T47D (cell line): ENCODE data around the gene NCAPD2.

Source experiments
- DNase-seq, 2 experiments: peaks; one replicate each; pipeline versions ENCODE4 v3.0.0 to v3.0.0-alpha.2; 2011 to 2012; ENCODE audit warnings: low read depth in 1 of 2, low spot score in 1 of 2
- JUND ChIP-seq: IDR thresholded peaks from 2 replicates; pipeline ENCODE4 v1.6.1; 2012; ENCODE audit warnings: low read depth
- in situ Hi-C: cut with HindIII; loops from 2 replicates; pipeline ENCODE4 v1.10.0; 2016; ENCODE audit warnings: low sequenced_read_pairs, low pct_unique_long_range_greater_than_20kb

Gene NCAPD2

DNA sequence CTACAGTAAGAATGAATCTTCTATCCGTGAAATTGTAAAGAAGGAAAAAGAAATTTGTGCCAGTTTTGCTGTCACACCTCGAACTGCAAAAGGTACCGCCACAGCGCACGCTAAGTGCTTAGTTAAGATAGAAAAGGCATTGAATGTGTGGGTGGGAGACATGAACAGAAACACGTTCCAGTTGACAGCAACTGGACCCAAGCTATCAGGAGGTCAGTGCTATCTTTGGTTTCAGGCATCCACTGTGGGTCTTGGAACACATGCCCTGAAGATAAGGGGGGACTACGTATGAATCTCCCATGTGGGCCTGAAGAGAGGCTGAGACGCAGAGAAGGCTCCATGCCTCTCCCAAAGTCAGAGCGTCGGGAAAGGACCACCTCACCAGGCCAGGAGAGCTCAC, 52.1 kb downstream of the NCAPD2 start:
- no peak for TF ChIP-seq JUND
- in situ Hi-C loops = no loop called here
- DNase-seq = no peak

DNA sequence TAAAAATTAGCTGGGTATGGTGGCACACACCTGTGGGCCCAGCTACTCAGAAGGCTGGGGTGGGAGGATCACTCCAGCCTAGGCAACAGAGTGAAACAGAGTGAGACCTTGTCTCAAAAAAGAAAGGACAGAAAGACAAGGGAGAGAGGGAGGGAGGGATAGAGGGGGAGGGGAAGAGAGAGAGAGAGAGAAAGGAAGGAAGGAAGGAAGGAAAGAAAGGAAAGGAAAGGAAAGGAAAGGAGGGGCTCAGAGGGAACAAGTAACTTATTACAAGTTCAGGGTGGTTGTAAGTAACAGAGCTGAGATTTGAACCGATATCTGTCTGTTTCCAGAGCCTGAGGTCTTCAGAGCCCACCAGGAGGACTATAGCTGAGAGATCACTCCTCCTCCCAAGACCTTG, 53.7 kb downstream of the NCAPD2 start:
- in situ Hi-C loops = no loop called here
- no peak for TF ChIP-seq JUND
- DNase-seq = no peak

DNA sequence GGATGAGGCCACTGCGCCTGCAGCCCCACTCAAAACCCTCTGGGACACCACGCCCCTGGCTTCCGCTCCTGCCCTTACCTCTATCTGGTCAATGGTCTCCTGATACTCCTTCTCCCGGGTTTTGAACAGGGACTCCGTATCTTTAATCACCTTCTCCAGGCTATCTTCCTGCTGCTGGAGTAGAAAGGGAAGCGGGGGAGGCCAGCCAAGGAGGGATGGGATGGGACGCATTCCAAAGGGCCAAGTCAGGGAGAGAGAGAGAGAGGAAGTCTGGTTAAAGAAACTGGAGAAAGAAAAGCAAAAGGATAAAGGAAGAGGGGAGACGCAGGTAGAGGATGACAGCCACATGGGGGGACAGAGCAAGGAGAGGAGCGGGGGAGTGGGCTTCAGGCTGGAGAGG, 54.1 kb downstream of the NCAPD2 start:
- in situ Hi-C loops = no loop called here
- DNase-seq = no peak
- TF ChIP-seq JUND = no peak

DNA sequence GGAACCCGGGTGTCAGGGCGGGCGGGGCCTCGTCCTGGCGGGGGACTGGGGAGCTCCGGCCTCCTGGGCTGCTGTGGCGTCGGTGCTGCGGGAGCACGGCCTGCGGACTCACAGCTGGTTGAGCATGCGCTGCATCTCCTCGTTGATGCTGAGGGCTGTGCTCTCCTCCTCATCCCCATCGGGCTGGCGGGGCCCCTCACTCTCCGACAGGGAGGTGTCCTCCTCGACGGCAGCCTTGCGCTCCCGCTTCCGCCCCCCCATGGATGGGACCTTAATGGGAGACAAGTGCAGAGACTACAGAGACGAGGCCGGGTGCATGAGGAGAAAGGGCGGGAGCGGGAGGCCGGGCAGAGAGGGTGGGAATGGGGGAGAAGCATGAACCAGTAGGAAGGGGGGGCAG, 54.7 kb downstream of the NCAPD2 start:
- TF ChIP-seq JUND = no peak
- no peak for DNase-seq
- in situ Hi-C loops = no loop called here

DNA sequence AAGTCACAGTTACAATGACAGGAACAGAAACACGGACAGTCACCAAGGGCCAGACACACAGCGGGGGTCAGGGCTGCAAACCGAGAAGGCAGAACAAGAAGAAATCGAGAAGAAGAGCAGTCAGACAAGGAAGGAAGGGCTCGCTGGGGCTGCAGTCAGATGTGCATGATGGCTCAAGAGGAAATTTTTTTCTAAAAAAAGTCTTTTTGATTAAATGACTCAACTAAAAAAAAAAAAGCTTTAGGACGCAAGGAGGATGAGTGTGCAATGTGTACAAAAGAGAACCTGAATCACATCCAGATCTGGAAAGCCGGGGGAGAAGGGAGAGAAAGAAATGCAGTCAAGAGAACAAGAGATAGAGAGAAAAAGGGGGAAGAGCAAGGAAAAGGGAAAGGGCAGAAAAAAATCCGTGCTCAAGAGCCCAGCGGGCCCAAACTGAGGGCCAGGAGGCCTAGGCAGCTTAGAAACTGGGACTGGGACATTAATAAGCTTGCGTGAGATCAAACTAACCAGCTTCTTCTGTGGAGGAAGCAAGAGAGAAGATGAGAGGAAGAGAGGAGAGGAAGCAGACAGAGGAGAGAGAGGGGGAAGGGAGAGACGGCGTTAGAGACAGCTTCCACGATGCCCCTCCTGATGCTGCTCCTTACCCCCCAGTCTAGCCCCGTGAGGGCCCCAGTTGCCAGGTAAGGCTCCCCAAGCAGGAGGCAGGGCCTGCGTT, 55.2 kb downstream of the NCAPD2 start:
- TF ChIP-seq JUND = no peak
- no peak for DNase-seq
- in situ Hi-C loops = no loop called here

DNA sequence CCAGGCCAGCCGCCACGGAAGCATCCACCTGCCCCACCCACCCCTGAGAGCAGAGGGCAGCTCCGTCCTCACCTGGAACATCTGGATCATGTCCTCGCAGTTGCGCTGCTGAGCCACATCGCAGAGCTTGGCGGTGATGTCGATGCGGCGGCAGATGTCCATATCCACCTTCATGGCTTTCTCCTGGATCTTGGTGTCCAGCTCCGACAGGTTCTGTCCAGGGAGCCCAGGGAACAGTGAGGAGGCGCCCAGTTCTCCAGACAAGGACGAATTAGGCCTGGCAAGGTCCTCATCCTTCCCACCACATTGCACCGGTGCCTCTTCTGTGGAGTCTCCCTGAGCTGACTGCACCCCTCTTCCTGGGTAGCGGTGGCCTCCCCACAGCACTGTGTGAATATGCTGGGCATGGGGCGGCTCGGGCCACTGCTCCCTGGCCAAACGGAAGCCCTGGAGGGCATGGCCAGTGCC, 55.8 kb downstream of the NCAPD2 start:
- DNase-seq = no peak
- in situ Hi-C loops = no loop called here
- no peak for TF ChIP-seq JUND

DNA sequence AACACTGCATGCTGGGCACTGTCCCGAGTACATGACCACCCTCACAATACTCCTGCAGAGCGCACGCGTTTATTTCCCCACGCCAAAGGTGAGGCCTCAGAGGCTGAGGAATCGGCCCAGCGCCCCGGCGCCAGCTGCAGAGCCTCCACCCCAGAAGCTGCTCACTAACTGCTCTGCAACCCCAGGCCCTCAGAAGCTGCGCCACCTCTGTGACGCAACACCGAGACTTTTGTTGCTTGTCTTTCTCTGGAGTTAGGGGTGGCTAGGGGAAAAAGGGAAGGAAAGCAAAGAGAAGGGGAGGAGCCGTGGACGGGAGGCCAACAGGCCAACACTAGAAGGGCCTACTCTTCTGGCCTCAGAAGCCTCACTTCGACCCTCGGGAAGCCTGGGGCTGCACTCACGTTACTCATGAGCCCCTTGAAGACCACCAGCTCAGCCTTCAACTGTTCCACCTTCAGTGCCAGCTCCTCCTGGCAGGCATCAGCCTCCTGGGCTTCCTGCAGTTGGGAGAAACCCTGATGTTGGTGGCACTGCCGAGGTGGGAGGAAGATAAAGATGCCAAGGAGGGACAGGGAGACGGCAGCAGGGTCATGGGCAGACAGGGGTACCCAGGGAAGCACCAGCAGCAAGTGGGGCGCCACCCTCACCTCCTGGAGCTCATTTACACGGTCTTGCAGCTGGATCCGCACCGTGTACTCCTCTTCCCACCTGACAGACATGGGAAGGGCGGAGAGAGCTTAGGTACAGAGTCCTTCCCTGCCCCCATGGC, 56.6 kb downstream of the NCAPD2 start:
- in situ Hi-C loops = no loop called here
- TF ChIP-seq JUND = no peak
- no peak for DNase-seq

DNA sequence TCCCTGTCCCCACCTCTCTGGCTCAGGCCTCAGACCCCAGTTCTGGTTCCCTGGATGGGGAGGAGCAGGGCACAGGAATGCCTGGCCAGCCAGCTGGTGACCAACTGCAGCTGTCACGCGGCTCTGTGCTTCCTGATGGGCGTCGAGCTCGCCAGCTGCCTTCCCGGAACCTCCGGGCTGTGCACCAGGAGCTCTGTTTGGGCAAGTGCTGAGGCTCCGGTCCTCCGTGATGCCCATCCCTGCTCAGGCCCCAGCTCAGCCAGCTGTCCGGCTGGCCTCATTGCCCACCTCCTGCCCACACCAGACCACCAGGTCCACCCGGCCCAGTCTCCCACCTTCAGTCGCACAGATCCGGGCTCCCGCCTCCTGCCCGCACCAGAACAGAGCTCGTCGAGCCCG, 57.2 kb downstream of the NCAPD2 start:
- no peak for TF ChIP-seq JUND
- in situ Hi-C loops = no loop called here
- no peak for DNase-seq

DNA sequence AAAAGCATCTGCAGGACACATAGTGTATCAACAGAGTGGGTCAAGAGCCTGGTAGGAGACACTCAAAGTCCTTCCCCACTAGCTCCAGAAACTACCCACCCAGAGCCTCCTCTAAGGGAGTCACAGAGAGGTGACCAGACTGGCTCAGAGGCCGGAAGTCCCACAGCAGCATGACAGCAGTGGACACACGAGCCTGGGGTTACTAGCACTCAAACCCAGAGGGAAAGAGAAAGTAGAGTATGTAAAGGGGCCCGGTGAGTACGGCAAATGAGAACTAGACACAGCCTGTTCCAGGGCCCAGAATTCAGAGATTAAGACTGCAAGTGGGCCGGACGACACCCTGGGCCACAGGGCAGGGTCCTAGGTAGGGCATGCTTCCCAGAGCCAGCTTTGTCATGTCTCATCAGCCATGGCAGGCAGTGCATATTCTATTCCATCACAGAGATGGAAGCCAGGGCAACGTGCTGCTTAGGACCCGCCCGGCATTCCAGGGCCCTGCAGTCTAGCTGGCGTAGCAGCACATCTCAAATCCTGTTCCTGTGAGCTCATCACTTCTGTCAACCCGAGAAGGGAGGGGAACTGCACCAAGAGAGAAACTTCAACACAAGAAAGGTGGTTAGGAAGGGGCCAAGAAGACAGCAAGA, 57.7 kb downstream of the NCAPD2 start:
- in situ Hi-C loops = no loop called here
- TF ChIP-seq JUND = no peak
- no peak for DNase-seq

DNA sequence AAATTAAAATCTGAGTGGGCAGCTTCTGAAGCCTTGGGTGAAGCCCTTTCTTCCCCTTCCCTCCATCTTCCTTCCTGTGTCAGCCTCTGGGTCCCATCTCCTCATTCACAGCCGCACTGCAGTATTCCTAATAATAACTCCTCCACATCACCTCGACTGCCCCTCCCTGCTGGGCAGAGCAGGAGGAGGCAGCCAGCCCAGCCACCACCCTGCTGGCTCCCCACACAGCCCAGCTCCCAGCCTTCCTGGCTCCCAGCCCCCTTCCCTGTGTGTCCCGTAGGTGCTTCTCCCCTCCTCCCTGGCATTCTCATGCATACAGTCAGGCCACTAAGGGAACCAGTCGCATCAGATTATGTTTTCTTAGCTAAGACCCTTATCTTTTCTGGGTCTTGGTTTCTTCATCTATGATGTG, 58.2 kb downstream of the NCAPD2 start:
- DNase-seq = no peak
- no peak for TF ChIP-seq JUND
- in situ Hi-C loops = no loop called here

DNA sequence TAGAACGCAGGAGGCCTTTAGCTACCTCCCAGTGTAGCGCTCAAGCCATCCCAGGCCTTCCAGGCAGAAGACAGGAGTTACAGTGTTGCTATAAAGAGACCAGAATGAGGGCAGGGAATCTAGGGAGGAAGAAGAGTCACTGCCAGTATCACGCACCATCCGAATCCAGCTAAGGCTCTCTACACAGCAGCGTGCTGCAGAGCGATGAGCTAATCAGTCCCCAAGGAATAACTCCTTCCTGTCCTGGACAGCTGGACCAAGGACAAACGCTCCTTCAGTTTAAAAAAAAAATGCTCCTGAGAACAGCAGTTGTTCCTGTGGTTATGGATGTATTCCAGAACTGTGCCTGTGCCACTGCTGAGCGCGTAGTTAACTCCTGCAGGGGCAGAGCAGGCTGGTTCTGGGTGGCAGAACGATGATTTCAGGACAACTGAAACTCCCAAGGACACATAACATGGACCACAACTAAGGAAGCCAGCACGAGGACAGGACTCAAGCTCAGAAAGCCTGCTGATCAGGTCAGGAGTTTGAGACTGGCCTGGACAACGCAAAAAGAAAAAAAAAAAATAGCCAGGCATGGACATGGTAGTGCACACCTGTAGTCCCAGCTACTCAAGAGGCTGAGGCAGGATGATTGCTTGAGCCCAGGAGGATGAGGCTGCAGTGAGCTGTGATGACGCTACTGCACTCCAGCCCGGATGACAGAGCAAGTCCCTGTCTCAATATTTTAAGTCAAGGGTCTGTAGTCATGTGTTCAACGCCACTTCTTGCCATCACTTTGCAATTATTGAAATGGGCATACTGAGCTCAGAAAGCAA, 59.4 kb downstream of the NCAPD2 start:
- in situ Hi-C loops = no loop called here
- TF ChIP-seq JUND = no peak
- DNase-seq = no peak
